ENCODE data around the gene CD151. TPM values are rescaled to one million over a fixed set of nuclear protein-coding genes. Genes with fewer than 3 reads are reported as not detected.

Gene CD151
- 120 TPM for total RNA-seq

DNA sequence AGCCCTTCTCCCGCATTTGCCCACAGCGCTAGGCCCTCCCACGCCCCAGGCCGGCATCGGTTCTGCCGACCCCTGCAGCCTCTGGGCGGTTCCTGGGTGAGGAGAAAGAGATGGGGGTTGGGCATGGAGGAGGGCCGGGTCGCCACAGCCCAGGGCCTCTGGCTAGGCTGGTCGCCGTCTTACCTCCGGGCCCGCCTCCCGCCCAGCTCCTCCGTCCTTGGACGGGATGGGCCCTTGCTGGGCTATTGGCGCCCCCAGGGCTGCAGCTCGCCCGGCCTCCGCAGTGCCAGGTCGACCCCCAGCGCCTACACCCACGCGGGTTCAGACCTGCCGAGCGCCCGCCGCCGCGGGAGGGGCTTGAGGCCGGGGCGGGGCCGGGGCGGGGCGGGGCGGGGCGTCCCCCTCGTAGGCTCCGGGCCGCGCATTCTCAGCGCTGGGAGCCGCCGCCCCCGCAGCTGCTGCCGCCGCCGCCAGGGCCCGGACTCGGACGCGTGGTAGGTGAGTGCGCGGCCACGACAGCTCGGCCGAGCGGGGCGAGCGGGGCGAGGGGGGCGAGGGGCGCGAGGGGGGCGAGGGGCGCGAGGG is at the start of gene CD151:
Gene CD151 (plus strand): TSS at position 424 of the 585 bp plus-strand sequence. CDS start 3,118 bp downstream, outside the sequence.
- DNase-seq (ENCODE audit: low spot score) (no peak), ATAC-seq (peak; percentile 43)

DNA sequence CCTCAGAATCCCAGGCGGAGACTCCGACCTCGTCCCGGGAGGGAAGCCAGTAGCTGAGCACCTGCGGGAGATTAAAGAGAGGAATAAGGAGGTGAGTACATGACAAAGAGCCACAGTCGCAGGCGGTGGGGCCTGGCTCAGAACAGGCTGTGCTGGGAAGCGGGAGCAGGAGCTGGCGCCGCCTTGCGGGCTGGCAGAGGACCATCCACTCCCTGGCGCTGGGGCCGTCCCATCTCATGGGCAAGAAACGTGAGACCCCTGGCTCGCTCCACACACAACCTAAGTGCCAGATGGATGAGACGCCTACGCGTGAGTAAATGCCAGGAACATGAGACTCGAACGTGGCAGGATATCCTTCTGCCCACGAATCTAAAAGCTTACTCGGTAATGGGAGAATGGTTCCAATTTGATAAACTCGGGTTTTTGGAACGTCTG is 49.2 kb upstream of the CD151 start:
- DNase-seq (ENCODE audit: low spot score): peak; percentile 48
- ATAC-seq: no peak

DNA sequence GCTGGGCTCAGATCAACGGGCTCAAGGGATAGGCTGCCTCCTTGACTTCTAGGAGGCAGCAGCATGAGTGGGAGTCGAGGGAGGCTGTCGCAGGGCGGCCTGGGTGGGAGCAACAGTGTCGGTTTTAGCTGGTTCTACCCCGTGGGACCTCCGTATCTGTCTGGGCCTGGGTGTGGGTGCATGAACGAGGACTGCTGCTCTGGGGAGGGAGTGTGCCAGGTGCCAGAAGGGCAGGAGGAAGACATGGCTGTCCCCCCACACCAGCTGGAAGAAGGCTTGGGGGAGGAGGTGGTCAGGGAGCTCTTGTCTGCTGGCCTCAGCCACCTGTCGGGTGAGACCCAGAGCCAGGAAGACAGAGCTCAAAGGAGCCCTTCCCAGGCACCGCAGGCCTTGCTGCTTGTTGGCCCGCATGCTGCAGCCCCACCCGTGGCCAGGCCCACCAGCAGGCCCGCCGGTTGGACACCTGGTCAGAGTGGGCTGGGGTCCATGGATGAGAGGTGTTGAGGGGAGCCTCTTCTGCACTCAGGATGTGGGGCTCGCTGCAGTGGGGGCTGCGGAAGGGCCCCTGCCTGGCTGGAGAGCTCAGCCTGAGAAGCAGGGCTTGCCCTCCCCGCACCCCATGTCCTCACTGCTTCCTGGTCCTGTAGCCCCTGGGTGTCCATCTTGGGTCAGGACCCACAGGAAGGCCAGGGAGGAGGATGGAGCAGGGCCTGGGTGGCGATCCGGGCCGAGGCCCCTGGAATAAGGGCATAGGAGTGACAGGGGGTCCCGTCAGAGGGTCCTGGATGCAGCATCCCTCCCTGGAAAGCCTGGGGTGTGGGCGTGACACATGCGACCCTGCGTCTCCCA is 46.3 kb upstream of the CD151 start:
- DNase-seq (ENCODE audit: low spot score): no peak

DNA sequence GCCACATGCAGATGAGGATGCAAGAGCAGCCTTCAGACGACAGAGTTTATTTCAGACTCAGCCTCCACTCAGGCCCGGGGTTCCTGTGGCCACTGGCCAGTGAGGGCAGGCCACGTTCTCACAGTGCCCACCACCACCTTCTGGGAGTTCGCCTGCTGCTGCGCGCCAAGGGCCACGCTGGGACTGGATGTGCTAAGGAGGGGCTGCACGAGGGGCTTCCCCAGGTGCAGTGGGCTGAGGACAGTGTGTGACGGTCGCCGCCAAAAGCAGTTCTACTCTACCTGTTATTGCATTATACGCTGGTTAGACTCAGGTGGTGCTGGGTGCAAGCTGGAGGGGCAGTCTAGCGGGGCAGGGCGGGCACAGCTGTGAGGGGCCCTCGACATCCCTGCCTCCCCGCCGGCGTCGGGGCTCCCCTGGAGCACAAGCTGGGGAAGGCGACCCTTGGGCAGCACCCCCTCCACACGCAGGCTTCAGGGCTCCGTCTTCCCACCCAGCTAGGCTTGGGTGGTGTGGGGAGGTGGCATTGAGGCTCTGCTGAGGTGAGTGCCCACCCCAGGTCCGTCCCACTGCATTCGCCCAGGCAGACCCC is 45.6 kb upstream of the CD151 start:
- no peak for DNase-seq (ENCODE audit: low spot score)
- no peak for ATAC-seq

More for the DNA sequence above, 46.3 kb upstream of the CD151 start:
- ATAC-seq: no peak

DNA sequence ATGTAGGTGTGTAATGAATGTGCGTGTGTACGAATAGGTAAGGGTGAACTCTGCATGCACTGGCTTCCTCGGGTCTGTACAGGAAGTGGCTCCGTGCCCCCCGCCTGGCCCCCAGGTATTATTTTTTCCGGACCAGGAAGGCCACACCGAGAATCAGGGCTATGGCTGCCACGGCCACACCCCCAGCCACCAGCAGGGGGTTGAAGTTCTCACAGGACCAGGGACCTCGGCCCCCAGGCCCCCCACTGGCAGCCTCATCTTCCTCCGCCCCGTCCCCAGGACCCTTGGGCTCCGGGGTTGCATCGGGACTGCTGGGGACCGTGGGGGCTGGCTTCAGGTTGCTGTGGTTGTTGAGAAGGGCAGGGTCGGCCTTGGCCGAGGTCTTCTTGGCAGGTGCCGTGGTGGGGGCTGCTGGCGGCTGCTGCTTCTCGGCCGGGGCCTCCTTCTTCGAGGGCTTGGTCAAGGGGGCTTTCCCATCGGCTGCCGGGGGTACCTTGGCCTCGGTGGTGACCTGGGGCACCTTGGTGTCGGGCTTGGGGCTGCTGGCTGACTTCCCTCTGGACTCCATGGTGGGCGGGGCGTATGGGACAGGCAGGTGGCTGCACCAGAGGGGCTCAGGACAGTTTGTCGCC is 44.6 kb upstream of the CD151 start:
- DNase-seq (ENCODE audit: low spot score): no peak
- no peak for ATAC-seq

DNA sequence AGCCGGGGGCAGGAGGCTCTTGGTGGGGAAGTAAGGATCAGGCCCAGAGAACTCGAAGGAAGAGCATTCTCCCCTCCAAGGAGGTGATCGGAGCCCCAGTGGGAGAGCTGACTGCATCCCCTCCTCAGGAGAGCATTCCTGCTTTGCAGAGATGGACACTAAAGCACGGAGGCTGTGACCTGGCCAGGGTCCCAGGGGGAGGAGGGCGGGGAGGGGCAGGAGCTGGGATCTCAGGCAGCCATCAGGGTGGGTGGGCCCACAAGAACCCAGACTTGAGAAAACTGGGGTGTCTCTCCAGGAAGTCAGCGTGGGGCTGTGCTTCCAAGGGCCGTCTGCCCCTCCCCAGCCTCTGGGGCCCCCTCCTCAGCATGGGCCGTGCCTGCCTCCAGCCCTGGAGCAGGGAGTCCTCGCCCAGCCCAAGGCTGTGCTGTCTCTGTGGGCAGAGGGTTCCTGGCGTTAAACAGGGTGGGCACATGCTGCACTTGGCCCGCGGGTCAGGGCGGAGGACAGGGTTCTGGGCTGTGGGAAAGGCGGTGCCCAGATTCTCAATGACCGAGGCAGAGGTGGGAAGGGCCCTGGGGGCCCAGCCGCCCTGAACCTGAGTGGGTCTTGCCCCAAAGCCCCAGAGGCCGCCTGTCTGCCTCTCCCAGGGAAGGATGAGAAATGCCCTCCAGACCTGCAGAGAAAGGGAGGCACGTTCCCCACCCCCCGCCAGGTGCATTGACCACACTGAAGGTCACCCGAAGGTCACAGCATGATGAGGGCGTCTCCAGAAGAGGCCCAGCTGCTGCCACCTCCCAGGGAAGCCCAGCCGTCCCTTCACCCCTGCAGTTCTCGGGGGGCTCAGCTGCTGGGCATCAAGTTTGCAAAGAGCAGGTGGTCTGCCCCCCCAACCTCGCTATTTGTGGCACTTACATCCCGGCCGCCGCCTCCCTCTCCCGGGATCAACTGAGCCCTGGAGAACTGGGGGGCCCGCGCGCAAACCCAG is 43.5 kb upstream of the CD151 start:
- ATAC-seq: peak; percentile 5
- no peak for DNase-seq (ENCODE audit: low spot score)

DNA sequence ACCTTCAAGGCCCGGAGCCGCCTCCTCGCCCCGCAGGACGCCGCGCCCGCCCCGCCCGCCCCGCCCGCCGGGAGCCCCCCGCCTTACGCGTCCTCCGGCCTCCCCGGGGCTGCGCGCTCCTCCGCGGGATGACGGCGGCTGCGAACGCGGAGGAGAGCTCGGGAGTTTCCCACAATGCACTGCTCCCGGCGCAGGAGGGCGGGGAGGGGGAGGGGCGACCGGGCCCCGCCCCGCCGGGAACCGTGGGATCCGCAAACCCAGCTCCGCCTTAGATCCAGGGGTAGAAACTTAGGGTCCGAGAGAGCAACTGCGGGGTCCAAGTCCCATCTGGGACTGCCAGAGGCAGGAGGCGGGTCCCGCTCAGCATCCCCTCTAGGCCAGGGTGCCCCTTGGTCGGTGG is 42.8 kb upstream of the CD151 start, which contains the start of gene CEND1:
Gene CEND1 (minus strand): TSS at position 148 of the 400 bp plus-strand sequence. CDS start 1,514 bp downstream, outside the sequence.
- peak; percentile 42 for ATAC-seq
- peak; percentile 56 for DNase-seq (ENCODE audit: low spot score)

DNA sequence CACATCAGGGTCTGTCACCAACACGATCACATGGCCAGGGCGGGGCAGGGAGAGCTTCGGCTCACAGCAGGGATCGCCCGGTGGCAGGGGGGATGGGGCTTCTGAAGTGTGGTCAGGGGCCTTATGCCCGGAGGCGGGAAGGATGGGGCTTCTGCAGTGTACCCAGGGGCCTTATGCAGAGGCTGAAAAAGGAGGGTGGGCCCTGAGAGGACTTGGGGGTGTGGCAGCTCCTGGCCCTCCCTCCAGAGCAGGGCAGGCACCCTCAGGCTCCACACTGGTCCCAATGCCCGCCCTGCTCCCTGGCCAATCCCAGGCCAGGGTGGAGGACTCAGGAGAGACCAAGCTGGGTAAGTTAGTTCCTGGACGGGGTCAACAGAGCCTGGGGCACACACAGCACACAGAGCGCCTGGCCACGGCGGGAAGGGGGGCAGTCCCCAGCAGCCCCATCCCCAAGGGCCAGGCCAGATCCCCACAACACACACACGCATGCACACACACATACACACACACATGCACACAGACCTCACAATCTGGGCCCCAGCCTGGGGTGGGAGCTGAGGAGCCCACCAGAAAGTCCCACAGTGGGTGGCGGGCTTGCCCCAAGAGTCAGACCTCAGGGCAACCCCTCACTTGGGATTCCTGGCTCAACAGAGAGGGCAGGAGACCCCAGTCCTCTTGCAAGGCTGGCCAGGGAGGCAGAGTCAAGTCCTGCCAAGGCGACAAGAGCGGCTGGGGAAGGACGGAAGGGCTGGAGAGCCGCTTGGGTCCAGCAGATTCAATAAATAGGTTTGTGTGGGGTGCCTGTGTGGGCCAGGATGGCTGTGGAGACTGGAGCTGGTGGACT is 41.8 kb upstream of the CD151 start:
- peak; percentile 58 for DNase-seq (ENCODE audit: low spot score)
- peak; percentile 38 for ATAC-seq

DNA sequence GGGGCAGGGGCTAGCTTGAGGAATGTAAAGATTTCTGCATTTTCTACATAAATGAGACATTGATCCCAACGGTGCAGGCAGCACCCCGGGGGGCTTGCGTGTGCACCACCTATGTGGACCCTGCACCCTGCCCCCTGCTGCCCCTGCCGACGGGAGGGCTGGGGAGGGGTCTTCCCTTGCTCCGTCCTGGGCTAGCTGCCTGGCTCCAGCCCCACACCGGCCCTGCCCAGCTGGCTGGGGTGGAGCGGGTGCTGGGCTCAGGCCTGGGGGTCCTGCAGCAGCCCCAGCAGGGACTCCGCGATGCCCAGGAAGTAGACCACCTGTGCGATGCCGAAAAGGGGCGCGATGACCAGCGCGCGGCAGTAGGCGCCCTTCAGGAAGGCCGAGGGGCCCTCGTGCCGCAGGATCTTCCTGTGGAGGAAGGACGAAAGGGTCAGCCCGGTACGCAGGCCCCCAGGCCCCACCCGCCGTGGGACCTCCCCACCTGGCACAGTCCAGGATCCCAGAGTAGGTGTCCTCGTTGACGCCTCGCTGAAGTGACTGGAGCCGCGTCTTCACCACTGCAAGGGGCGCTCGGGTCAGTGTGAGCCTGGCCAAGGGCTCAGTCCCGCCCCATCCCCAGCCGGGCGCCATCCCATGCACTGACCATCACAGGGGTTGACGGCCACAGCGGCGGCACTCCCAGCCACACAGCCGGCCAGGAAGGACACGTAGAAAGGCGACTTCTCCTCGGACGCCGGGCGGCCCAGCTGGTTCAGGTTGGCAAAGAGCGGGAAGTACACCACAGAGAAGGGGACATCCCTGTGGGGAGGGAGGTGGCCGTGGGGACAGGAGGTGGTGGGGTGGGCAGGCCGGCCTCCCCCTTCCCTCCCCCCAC is 40.9 kb upstream of the CD151 start:
- no peak for ATAC-seq
- peak; percentile 53 for DNase-seq (ENCODE audit: low spot score)

DNA sequence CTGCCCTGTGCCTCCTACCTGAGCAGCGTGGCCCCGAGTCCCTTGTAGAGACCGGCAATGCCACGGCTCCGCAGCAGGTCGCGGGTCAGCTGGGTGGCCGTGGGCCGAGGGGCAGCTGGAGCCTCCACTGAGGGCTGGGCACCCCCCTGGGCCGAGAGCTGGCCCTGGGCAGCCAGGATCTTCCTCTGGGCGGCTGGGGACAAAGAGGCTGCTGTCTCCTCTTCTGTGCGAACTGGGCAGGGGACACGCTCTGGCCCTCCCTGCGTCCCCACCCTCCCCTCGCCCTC is 40.3 kb upstream of the CD151 start:
- no peak for ATAC-seq
- peak; percentile 46 for DNase-seq (ENCODE audit: low spot score)

DNA sequence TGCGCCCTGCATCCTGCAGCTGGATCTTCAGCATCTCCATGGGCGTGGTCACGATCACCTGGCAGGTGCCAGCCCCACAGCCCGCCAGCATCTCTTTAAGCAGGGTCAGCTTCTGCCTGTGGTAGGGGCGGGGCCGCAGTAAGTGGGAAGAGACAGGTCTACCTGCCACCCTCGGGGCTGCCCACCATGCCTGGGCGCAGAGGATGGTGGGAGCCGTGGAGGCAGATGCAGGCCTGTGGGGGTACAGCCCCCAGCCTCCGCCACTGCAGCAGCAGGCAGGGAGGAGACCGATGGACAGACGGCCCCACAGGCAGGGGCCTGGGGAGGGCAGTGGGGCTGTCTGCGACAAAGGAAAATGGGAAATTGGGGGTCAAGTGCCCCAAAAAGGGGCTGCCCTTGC is 39.9 kb upstream of the CD151 start:
- DNase-seq (ENCODE audit: low spot score): peak; percentile 49

DNA sequence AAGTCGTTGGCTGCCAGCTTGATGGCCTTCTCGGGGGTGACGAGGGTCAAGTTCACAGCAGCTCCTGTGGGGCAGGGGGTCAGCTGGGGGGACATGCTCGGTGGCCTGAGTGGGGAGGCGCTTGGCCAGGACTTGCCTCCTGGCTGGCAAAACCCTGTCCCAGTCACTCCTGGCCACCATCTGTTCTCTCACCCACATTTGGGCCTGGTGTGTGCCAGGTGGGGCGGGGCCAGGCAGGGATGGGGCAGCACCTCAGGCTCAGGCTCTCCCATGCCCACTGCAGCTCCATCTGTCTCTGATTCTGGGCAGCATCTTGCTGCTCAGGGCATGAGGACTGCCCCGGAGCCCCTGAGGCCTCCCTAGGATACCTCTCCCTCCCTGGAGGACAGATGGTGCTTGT is 39.2 kb upstream of the CD151 start:
- ATAC-seq (no peak), DNase-seq (ENCODE audit: low spot score) (no peak)

More for the DNA sequence above, 39.9 kb upstream of the CD151 start:
- no peak for ATAC-seq

DNA sequence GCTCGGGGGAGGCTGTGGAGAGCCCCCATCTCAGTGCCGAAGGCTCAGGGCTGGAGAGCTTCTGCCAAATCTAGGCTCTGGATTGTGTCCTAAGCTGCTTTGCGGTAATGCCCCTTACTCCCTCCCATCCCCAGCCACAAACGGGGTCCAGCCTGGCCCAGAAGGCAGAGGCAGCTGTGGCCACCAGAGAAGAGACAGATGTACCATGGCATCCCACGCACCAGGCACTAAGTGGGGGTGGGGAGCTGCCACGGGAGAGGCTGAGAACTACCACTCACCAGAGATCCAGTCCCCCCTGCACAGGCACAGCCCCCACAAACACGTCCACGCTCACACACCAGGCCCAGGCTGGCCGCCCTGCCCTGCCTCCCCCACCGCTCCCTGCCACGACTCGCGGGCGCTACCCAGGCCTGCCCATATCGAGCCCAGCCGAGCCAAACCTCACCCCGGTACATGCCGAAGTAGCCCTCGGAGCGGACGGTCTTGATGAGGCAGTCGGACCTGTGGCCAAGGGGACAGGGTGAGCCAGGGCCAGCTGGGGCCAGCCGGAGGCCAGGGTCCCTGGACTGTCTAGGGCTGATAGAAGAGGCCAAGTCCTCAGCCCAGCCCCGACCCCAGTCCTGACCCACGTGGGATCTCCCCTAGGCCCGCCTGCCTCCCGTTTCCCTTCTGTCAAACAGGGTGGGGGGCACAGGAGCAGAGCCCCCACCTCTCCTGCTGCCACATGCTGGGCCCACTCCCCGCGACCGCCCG is 38.6 kb upstream of the CD151 start:
- ATAC-seq: no peak
- DNase-seq (ENCODE audit: low spot score): no peak

DNA sequence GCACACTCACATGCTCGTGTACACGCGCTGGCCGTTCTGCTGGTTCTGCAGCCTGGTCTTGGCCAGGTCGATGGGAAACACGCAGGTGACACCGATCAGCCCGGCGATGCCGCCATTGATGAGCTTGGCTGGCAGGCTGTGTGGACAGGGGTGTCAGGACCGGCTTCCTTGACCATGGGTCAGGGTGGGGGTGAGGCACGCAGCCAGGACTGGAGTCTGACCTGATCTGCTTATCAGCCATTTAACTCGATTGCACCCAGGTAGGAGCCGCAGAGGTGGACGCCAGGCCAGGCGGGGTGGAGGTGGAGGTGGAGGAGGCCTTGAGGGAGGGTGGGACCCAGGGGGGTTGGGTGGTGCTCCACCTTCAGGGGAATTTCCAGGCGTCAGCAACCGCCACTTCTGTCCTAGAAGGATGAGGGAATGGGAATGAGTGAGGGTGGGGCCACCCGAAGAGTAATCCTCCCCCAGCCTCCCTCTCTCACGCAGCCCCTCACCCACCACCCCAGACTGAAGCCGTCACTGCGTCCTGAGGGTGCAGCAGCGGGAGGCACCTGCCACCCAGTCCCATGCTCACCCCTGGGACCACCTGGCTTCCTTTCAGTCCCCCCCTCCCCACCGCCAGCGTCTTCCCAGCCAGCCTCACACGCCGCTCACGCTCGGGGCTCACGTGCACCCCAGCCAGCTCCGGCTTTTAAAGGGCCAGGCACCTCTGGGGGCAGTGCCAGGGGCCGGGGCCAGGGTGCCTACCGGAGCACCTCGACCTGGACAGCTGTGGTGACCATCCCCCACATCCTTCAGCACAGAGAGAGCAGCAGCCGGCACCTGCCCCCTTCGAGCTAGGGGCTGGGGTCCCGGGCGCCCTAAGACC is 37.8 kb upstream of the CD151 start:
- ATAC-seq: peak; percentile 25
- peak; percentile 79 for DNase-seq (ENCODE audit: low spot score)

DNA sequence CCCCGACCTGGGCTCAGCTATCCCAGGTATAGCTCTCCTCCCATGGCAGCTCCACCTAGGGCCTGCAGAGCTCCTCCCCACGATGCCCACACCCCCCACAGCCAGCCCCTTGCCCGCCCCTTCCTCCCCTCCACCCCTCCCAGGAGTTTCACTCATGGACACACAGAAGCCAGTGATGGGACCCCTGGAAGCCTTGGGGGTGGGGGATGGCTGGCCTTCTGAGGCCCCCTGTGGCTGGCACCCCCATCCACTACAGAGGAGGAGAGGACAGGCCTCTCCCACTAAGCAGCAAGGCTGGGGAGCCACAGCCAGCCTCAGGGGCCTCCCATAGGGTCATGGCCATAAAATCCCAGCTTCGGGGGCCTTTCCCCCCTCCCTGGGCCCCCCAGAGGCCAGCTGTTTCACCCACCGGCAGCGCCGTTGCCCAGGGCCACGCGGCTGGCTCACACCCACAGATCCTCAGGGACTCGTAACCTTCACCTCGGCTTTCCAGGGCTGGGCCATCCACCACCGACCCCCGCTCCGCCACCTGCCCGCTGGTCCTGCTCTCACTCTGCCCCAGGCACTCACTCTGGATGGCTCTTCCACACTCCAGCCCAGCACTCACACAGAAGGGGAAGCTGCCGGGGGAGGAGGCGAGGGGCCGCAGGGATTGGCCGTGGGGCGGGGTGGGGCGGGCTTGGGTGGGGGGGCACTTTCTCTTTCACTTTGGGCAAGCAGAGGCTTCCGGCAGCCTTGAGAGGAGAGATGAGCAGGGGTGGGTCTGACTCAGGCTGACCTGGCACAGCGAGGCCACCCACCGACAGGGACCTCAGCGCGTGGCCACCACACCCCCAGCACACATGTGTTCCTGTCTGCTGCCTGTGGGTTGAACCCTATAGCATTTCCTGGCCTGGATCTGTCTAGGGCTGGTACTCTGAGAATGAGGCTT is 36.9 kb upstream of the CD151 start:
- ATAC-seq (peak; percentile 54), DNase-seq (ENCODE audit: low spot score) (peak; percentile 81)
